Thoracic aorta (tissue), 2 donors: ENCODE measurements around the gene LRMDA. TPM values are rescaled to one million over a fixed set of nuclear protein-coding genes. Genes with fewer than 3 reads are reported as not detected.

Experiments
- ATAC-seq: fragments of 150-250 bp; one replicate; pipeline ENCODE4 v1.8.0; 2017; ENCODE audit warnings: low read depth; ENCODE audit not compliant: insufficient number of reproducible peaks, low FRiP score
- DNase-seq: peaks from one replicate; pipeline ENCODE4 v3.0.0-alpha.2; 2020; ENCODE audit warnings: low spot score
- H3K27ac ChIP-seq, 2 donors: fragments of 200-600 bp; sonication (generic); 1 replicate in 1 of 2; 2 replicates in 1 of 2; pipeline ENCODE4 v1.5.1; 2016; ENCODE audit warnings: mild to moderate bottlenecking in 2 of 2, moderate library complexity in 2 of 2
- H3K27me3 ChIP-seq: fragments of 200-600 bp; sonication (generic); replicated peaks from 2 replicates; pipeline ENCODE4 v1.6.0; 2016; ENCODE audit warnings: mild to moderate bottlenecking; ENCODE audit not compliant: insufficient read depth
- H3K36me3 ChIP-seq: fragments of 200-600 bp; sonication (generic); one replicate; pipeline ENCODE4 v1.5.1; 2016
- H3K4me1 ChIP-seq, 2 donors: fragments of 200-600 bp; sonication (generic); 1 replicate in 1 of 2; 2 replicates in 1 of 2; pipeline versions ENCODE4 v1.5.1 to v1.6.0; 2016; ENCODE audit warnings: low read depth in 2 of 2, mild to moderate bottlenecking in 1 of 2; ENCODE audit not compliant: control insufficient read depth in 1 of 2
- H3K4me3 ChIP-seq: fragments of 200-600 bp; sonication (generic); 2 replicates; pipeline ENCODE4 v1.5.1; 2016; ENCODE audit warnings: mild to moderate bottlenecking
- H3K9me3 ChIP-seq: fragments of 200-600 bp; sonication (generic); 2 replicates; pipeline ENCODE4 v1.5.1; 2016
- CTCF ChIP-seq: fragments of 200-600 bp; sonication (generic); IDR thresholded peaks from one replicate; pipeline ENCODE4 v1.5.1; 2019; ENCODE audit warnings: antibody characterized with exemption
- total RNA-seq, 2 donors: library from RNA; depleted of rRNA; stranded (reverse); fragments of >200 nt; gene quantifications; one replicate each; pipeline versions ENCODE4 v1.1.0 to v1.2.3, GENCODE V29; 2016

The LRMDA gene
- total RNA-seq, 2 donors from 2014 or later: 8.3 to 36.6 TPM

- DNase-seq: no peak
- peak overlapping the region; percentile 84 for H3K4me3 ChIP-seq
- no peak for TF ChIP-seq CTCF
- peak overlapping the region; percentile 99 for H3K27ac ChIP-seq
- H3K4me1 ChIP-seq: peaks cover 0 to 38% of the 10 kb centered on the region in 2 donors
- H3K27me3 ChIP-seq: no peaks in the 10 kb centered on the region
- ATAC-seq: peak; percentile 0
- no peaks in the 10 kb centered on the region for H3K9me3 ChIP-seq
- H3K36me3 ChIP-seq: peaks cover 5% of the 10 kb centered on the region
Observed at GRCh38 chr10:75402486-75403143, 28.8 kb upstream of the LRMDA start.

GRCh38 chr10:75403144-75403938, 28.1 kb upstream of the LRMDA start:
- no peak for ATAC-seq
- H3K4me1 ChIP-seq: peaks cover 0 to 37% of the 10 kb centered on the region in 2 donors

GRCh38 chr10:75403939-75404814, 27.2 kb upstream of the LRMDA start:
- H3K4me3 ChIP-seq: peak overlapping the region; percentile 84
- DNase-seq: no peak
- no peak for ATAC-seq
- H3K27ac ChIP-seq: peak overlapping the region; percentile 99
- no peaks in the 10 kb centered on the region for H3K27me3 ChIP-seq
- H3K36me3 ChIP-seq: peaks cover 2% of the 10 kb centered on the region
- H3K9me3 ChIP-seq: no peaks in the 10 kb centered on the region
- peaks cover 0 to 29% of the 10 kb centered on the region in 2 donors for H3K4me1 ChIP-seq
- no peak for TF ChIP-seq CTCF

More at GRCh38 chr10:75403144-75403938, 28.1 kb upstream of the LRMDA start:
- Histone ChIP-seq H3K36me3 (peaks cover 5% of the 10 kb centered on the region), H3K27me3 (no peaks in the 10 kb centered on the region), H3K4me3 (peak overlapping the region; percentile 84), H3K9me3 (no peaks in the 10 kb centered on the region), H3K27ac (peak overlapping the region; percentile 99)
- no peak for TF ChIP-seq CTCF
- no peak for DNase-seq

GRCh38 chr10:75404815-75405597, 26.4 kb upstream of the LRMDA start:
- ATAC-seq: no peak
- H3K4me3 ChIP-seq: peak overlapping the region; percentile 84
- peaks cover 2 to 29% of the 10 kb centered on the region in 2 donors for H3K4me1 ChIP-seq
- H3K27me3 ChIP-seq: no peaks in the 10 kb centered on the region
- peak overlapping the region; percentile 99 for H3K27ac ChIP-seq
- no peaks in the 10 kb centered on the region for H3K9me3 ChIP-seq
- H3K36me3 ChIP-seq: no peaks in the 10 kb centered on the region
- DNase-seq: no peak
- no peak for TF ChIP-seq CTCF
